ENCODE results near the gene KRT31.
A peak's percentile ranks its signal among the peaks of the same experiment; 100 is the strongest.
"Not testable (repeated sequence)": the region's sequence is repeated elsewhere in the genome, so short reads cannot be mapped to it uniquely, and the experiment has no call there.

Gene KRT31

DNA sequence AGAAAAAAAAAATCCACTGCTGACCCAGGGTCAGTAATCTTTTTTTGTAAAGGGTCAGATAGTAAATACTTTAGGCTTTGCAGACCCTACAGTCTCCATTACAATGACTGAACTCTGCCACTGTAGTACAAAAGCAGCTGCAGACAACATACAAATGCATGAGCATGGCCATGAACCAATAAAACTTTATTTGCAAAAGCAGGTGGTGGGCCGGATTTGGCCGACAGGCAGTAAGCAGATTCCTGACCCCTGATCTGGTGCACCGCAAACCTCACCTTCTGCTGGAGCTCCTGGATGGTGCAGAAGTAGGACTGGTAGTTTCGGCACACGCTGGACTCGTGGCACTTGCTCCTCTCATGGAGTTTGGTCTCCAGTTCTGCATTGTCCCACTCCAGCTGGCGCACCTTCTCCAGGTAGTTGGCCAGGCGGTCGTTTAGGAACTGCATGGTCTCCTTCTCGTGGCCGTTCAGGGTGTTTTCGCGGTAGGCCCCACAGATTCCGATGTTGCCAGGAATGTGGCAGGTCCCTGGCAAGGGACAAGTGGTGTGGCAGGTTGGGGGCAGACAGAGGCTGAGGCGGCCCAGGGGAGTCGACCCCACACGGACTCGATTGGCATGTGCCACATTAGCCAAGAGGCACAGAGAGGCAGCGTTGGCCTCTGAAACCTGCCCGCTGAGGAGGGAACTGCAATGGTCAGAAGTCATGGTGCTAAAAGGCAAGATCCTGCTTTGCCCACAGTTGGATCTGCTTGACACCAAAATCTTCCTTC is 13.8 kb upstream of the KRT31 start:
- Mint-ChIP-seq H3K27me3 (peaks cover 2% of the 10 kb centered on the region), H3K4me3 (no peak overlapping the region), H3K4me1 (peaks cover 7% of the 10 kb centered on the region), H3K36me3 (ENCODE audit: low read depth) (no peaks in the 10 kb centered on the region), H3K27ac (no peak overlapping the region), H3K9me3 (no peaks in the 10 kb centered on the region)
- ATAC-seq (no peak), DNase-seq (no peak)

DNA sequence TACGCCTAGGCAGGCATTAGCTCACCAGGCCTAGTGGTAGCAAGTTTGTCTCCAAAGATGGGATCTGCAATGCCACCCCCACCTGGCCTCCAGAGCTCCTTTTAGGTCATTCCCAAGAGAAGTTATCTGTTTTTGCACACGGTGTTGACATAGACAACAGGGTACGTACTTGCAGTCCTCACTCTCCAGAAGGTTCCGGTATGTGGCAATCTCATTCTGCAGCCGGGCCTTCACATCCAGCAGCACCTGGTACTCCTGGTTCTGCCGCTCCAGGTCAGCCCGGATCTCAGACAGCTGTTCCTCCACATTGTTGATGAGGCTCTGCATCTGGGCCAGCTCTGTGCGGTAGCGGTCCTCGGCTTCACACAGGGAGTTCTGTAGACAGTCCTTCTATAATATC is 9.8 kb upstream of the KRT31 start:
- DNase-seq (no peak), ATAC-seq (no peak)
- H3K4me3 Mint-ChIP-seq: no peak overlapping the region
- H3K4me1 Mint-ChIP-seq: peaks cover 39% of the 10 kb centered on the region
- H3K36me3 Mint-ChIP-seq (ENCODE audit: low read depth): no peaks in the 10 kb centered on the region
- H3K27ac Mint-ChIP-seq: no peak overlapping the region
- no peaks in the 10 kb centered on the region for H3K9me3 Mint-ChIP-seq
- H3K27me3 Mint-ChIP-seq: peaks cover 2% of the 10 kb centered on the region

DNA sequence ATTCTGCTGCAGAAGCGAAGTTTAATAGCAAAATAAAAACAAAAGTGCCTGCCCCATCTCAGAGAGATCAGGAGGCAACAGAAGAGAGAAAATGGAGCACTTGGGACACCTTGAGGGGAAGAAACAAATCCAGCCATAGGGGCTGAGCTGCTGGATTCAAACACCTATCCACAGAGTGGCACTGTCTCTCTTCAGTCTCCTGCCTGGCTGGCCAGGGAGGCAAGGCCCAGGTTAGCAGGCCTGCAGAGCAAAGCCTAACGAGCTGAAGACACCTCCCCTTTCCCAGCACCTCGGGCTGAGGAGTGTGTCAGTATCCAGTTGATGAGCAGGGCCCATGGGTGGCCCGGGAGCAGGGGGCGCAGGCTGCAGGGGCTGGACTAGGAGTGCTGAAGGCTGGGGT is 8.8 kb upstream of the KRT31 start:
- Mint-ChIP-seq H3K4me1 (peaks cover 41% of the 10 kb centered on the region), H3K9me3 (no peaks in the 10 kb centered on the region), H3K27me3 (peaks cover 6% of the 10 kb centered on the region), H3K27ac (no peak overlapping the region), H3K36me3 (ENCODE audit: low read depth) (no peaks in the 10 kb centered on the region), H3K4me3 (no peak overlapping the region)
- no peak for ATAC-seq
- no peak for DNase-seq

DNA sequence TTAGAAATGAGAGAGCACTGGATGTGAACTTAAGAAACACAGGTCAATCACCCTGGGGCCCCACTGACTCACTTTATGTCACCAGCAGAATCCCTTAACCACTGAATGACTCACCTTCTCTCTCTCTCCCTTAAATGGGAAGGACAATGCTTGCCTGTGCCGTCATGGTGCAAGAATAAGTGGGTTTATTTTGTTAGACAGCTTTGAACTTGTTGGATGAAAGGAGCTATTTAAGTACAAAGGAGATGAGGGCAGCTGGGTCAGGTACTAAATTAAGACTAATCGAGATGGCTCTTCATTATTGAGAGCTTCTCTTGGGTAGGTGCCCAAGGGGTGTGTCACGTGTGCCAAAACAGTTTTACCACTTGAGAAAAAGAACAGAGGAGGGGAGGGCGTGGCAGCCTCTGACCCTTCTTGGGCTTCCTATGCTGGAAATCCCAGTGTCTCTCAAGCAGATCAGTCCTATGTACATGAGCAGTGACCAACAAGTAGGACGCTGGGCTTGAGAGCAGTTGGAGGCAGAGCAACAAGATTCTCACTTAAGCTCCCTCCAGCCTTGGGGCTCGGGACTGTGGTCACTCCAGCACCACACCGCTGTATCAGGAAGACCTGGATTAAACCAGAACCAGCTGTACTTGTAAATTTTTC is 6.7 kb upstream of the KRT31 start:
- Mint-ChIP-seq H3K27me3 (peaks cover 3% of the 10 kb centered on the region), H3K27ac (peak overlapping the region; percentile 80)
- peak; percentile 90 for ATAC-seq

DNA sequence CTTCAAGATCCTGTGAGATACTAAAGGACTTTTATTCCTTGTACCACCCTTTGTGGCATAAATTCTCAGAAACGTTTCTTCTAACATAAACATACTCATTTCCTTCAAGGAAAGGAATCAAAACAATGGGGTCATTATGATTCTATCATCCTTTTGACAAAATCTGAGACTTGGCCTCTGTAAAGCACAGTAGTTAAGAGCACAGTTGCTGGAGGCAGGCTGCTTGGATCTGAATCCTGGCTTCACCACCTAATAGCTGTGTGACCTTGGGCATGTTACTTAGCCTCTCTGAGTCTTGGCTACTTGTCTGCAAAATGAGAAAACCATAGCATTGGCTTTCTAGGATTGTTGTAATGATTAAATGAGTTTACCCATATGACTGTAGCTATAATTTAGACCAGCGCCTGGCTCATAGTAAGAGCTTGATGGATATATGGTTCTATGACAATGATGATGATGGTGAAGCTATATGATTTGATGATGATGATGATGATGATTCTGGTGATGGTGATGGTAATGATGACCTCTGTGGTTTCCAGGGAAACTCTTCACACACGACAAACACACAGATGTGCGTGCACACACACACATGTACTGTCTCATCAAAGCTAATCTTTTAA is 6.1 kb upstream of the KRT31 start:
- Mint-ChIP-seq H3K9me3 (no peaks in the 10 kb centered on the region), H3K36me3 (ENCODE audit: low read depth) (no peaks in the 10 kb centered on the region), H3K27me3 (peaks cover 3% of the 10 kb centered on the region), H3K4me3 (peak overlapping the region; percentile 12), H3K27ac (peak overlapping the region; percentile 80), H3K4me1 (peaks cover 35% of the 10 kb centered on the region)
- DNase-seq: no peak
- ATAC-seq: no peak

More for the DNA sequence above, 6.7 kb upstream of the KRT31 start:
- DNase-seq: peak; percentile 51
- H3K36me3 Mint-ChIP-seq (ENCODE audit: low read depth): no peaks in the 10 kb centered on the region
- peaks cover 38% of the 10 kb centered on the region for H3K4me1 Mint-ChIP-seq
- H3K9me3 Mint-ChIP-seq: no peaks in the 10 kb centered on the region
- H3K4me3 Mint-ChIP-seq: peak overlapping the region; percentile 32

DNA sequence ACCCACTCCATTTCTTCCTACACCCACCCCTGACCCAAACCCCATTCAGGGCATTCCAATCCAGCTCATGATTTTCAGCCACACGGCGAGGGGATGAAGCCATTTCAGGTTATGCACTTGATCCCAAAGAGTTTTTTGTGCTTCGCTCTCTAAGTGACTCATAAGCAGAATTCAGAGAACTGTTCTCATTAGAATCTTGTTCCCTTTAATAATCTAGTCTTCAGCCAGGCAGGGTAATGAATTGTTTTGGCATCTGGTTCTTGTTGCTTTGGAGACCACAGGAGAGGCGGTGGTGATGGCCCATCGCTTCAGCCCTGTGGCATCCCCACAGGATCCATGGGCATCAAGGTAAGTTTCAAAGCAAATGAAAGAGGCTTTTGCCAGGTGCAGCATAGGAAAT is 4.8 kb upstream of the KRT31 start:
- H3K27me3 Mint-ChIP-seq: peaks cover 6% of the 10 kb centered on the region
- H3K4me3 Mint-ChIP-seq: no peak overlapping the region
- no peaks in the 10 kb centered on the region for H3K9me3 Mint-ChIP-seq
- H3K27ac Mint-ChIP-seq: peak overlapping the region; percentile 28
- ATAC-seq (no peak), DNase-seq (no peak)
- H3K36me3 Mint-ChIP-seq (ENCODE audit: low read depth): no peaks in the 10 kb centered on the region
- H3K4me1 Mint-ChIP-seq: peaks cover 35% of the 10 kb centered on the region

DNA sequence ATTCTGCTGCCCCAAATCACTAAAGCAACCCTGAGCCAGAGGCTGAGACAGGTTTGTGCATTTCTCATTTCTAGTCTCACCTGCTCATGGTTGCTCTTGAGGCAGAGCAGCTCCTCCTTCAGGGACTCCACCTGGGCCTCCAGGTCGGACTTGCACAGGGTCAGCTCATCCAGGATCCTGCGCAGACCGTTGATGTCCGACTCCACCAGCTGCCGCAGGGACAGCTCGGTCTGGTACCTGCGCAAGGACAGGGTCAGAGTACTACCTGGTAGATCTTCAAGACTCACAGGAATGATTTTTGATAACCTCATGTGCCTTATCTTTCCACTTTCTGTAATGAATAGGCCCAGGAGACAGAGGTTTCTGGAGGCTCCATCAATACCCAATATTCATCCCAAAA is 1.1 kb downstream of the KRT31 start:
- Mint-ChIP-seq H3K27ac (no peak overlapping the region), H3K27me3 (peaks cover 7% of the 10 kb centered on the region), H3K4me1 (no peaks in the 10 kb centered on the region)

DNA sequence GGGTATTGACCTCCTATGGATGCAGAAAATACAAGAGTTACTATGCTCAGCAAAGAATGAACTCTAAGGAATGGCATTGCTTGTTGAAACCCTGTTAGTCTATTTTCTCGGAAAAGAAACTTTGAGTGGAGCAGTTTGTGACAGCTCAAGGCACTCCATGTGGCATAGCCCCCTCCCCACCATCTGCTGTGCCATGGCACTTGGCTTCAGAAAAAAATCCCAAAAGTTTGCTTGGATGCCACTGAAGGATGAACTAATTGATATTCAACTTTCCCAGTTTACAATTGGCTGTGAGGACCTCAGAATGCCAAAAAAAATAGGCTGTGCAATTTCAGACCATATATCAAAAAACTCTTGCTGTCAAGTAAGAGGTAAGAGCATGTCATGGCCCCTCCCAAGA is 1.8 kb downstream of the KRT31 start:
- Mint-ChIP-seq H3K27me3 (peaks cover 7% of the 10 kb centered on the region), H3K27ac (no peak overlapping the region), H3K4me1 (no peaks in the 10 kb centered on the region), H3K9me3 (no peaks in the 10 kb centered on the region), H3K36me3 (ENCODE audit: low read depth) (no peaks in the 10 kb centered on the region), H3K4me3 (no peak overlapping the region)
- no peak for ATAC-seq
- no peak for DNase-seq

More for the DNA sequence above, 1.1 kb downstream of the KRT31 start:
- no peak for ATAC-seq
- no peak for DNase-seq
- Mint-ChIP-seq H3K36me3 (ENCODE audit: low read depth) (no peaks in the 10 kb centered on the region), H3K9me3 (no peaks in the 10 kb centered on the region), H3K4me3 (no peak overlapping the region)

DNA sequence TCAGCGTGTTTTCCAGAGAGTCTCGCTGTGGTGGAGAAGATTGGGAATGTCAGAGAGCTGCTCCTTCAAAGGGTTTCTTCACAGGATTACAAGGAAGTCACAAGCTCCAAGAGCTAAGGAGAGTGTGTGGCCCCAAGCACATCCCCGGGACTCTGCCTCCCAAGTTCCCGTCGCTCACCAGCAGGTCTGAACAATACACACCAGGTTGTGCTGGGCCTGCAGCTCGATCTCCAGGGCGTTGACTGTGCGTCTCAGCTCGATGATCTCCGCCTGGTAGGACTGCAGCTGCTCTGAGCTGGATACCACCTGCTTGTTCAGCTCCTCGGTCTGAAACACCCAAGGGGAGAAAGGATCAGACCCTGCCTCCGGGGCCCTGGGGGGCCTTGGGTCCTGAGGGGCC is 2.4 kb downstream of the KRT31 start:
- DNase-seq; H3K36me3 Mint-ChIP-seq (ENCODE audit: low read depth); H3K4me1 Mint-ChIP-seq; H3K27me3 Mint-ChIP-seq; H3K9me3 Mint-ChIP-seq; H3K27ac Mint-ChIP-seq; H3K4me3 Mint-ChIP-seq; ATAC-seq: not testable (repeated sequence)

DNA sequence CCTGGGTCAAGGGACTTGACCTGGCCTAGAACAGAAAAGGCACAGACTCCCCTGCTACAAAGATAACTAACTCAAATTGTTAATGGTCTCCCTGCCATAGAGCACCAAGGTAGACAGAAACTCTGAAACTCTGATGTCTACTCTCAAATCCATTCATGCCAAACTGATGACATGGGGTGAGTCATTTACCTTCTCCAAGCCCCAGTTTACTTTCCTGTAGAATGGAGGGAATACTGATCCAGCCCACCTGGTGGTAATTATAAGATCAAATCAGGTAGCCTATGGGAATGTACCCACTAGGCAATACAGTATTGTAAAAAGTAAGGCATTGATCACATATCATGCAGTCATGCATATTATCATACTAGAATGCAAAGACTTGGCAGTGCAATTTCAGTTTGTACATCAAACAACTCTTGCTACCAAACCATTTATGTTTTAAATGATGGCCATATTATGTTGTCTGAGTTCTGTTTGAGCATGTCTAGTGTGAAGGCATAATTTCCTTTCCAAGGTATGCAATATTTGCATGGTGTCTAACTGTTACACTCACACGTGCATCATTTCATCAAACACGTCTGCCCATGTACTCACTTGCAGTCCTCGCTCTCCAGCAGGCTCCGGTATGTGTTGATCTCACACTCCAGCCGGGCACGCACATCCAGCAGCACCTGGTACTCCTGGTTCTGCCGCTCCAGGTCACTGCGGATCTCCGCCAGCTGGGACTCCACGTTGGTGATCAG is 3.0 kb downstream of the KRT31 start:
- DNase-seq (no peak), ATAC-seq (no peak)
- peaks cover 7% of the 10 kb centered on the region for H3K27me3 Mint-ChIP-seq
- H3K9me3 Mint-ChIP-seq: no peaks in the 10 kb centered on the region
- H3K4me1 Mint-ChIP-seq: no peaks in the 10 kb centered on the region
- H3K36me3 Mint-ChIP-seq (ENCODE audit: low read depth): no peaks in the 10 kb centered on the region
- H3K27ac Mint-ChIP-seq: no peak overlapping the region
- H3K4me3 Mint-ChIP-seq: no peak overlapping the region

DNA sequence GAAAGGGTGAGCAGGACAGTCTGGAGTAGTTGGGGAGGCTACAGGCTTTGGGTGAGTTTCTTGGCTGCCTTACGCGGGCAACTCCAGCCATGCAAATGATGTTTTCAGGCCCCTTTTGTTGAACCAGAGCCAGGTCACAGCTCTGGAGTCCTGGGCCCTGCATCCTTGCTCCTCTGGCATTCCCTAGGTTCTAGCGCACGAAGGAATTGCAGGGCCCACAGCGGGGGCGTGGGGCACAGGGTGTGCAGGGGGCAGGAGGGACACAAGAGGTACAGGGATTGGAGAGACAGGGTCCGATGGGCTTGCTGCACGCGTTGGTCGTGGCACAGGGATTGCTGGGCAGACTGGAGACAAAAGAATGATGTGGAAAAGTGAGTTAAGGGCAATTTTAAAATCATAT is 3.6 kb downstream of the KRT31 start:
- Mint-ChIP-seq H3K27ac (no peak overlapping the region), H3K9me3 (no peaks in the 10 kb centered on the region), H3K4me3 (no peak overlapping the region), H3K27me3 (peaks cover 10% of the 10 kb centered on the region), H3K4me1 (no peaks in the 10 kb centered on the region), H3K36me3 (ENCODE audit: low read depth) (no peaks in the 10 kb centered on the region)
- DNase-seq (no peak), ATAC-seq (no peak)

DNA sequence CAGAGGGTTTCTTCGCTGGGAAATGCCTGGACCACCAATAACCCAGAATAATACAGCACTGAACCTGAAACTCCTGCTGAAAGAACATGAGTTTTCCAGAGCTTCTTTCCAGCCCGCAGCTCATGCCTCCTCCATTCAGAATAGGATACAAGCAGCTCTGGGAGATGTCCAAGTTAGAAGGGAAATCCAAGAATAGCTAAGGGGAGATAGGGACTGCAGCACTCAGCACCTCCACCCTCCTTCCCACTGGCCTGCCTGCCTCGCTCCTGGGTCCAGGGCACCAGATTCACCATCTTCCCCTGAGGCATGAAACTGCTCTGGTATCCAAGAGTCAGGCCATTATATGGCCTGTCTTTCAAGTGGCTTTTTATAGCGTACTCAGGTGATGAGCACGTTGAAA is 4.1 kb downstream of the KRT31 start:
- H3K27ac Mint-ChIP-seq: no peak overlapping the region
- ATAC-seq (no peak), DNase-seq (no peak)
- H3K9me3 Mint-ChIP-seq: no peaks in the 10 kb centered on the region
- H3K4me1 Mint-ChIP-seq: no peaks in the 10 kb centered on the region
- H3K27me3 Mint-ChIP-seq: peaks cover 10% of the 10 kb centered on the region
- H3K36me3 Mint-ChIP-seq (ENCODE audit: low read depth): no peaks in the 10 kb centered on the region
- no peak overlapping the region for H3K4me3 Mint-ChIP-seq

DNA sequence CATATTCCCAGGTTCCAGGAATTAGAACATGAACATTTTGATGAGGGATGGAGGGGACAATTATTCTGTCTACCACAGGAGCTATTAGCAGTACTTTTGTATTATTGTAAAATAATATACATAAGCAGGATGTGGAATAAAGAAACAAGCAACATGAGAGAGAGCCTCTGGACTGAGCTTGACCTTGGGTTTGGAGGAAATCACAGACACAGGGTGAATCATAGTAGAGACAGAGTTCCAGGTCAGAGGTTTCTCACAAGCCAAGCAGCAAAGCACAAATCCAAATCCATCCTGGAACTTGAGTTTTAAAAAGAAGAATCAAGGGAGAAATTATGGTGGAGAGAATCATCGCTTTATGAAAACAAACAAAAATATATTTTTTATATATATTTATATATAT is 5.1 kb downstream of the KRT31 start:
- no peaks in the 10 kb centered on the region for H3K4me1 Mint-ChIP-seq
- DNase-seq: no peak
- no peaks in the 10 kb centered on the region for H3K9me3 Mint-ChIP-seq
- ATAC-seq: no peak
- H3K27me3 Mint-ChIP-seq: peaks cover 8% of the 10 kb centered on the region
- no peak overlapping the region for H3K27ac Mint-ChIP-seq
- H3K36me3 Mint-ChIP-seq (ENCODE audit: low read depth): peaks cover 1% of the 10 kb centered on the region
- H3K4me3 Mint-ChIP-seq: no peak overlapping the region

DNA sequence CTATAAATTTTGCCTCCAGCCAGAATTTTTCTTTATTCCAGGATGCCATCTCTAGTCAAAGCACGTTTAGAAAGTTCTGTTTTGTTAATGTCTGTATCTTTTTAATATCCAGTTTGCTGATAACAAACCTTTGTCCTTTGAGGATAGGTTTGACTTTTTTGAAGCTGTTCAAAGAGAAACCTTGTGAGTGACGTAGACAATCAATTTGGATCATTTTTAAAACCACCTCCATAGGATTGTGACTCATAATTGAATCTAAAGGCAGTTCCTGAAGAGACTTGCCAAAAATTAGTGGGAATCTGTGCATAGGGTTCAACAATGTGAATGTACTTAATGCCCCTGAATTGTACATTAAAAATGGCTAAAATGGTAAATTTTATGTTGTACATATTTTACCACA is 5.9 kb downstream of the KRT31 start:
- Mint-ChIP-seq H3K27ac (no peak overlapping the region), H3K4me1 (no peaks in the 10 kb centered on the region), H3K4me3 (no peak overlapping the region), H3K36me3 (ENCODE audit: low read depth) (peaks cover 2% of the 10 kb centered on the region), H3K27me3 (peaks cover 8% of the 10 kb centered on the region), H3K9me3 (peaks cover 3% of the 10 kb centered on the region)
- ATAC-seq: no peak
- DNase-seq: no peak
